Transverse colon (tissue), 3 donors: ENCODE measurements around the gene PDZD8.
A peak's percentile ranks its signal among the peaks of the same experiment; 100 is the strongest.

Experiments used
- CTCF ChIP-seq, 5 experiments: fragments of 200-600 bp in 3 of 5; fragments of 450-650 bp in 2 of 5; sonication (generic) in 3 of 5; IDR thresholded peaks; 1 replicate in 2 of 5; 2 replicates in 3 of 5; pipeline ENCODE4 v1.5.1; 2016 to 2017; ENCODE audit warnings: antibody characterized with exemption in 5 of 5, inconsistent platforms in 3 of 5, mild to moderate bottlenecking in 2 of 5, moderate library complexity in 1 of 5
- EP300 ChIP-seq: sonication (generic); formaldehyde crosslinking; IDR thresholded peaks from one replicate; pipeline ENCODE4 v1.6.1; 2017; ENCODE audit warnings: antibody characterized with exemption, low read depth
- POLR2A ChIP-seq: fragments of 450-650 bp; IDR thresholded peaks from one replicate; pipeline ENCODE4 v1.6.1; 2016; ENCODE audit warnings: antibody characterized with exemption, mild to moderate bottlenecking, moderate library complexity

- TF ChIP-seq CTCF (IDR thresholded peaks at IDR 0.05) (peak; percentile 24 to 44 (median 42)), POLR2A (no peak), EP300 (no peak)
These were observed 55.1 kb downstream of the PDZD8 start for GRCh38 chr10:117320050-117320665.
